Astrocyte (in vitro differentiated cells and primary cell): ENCODE measurements around the gene GATA2. TPM values are rescaled to one million over a fixed set of nuclear protein-coding genes. Genes with fewer than 3 reads are reported as not detected.

ENCODE experiments used
- DNase-seq: peaks from one replicate; pipeline ENCODE4 v3.0.0-alpha.2; 2010; ENCODE audit warnings: low read depth
- FAIRE-seq: peaks from 2 replicates; lab custom pipeline; 2011; peaks lifted over from hg19 to GRCh38; lab: Jason Lieb, UNC
- H2AFZ ChIP-seq: 2 replicates; pipeline ENCODE4 v1.6.0; 2012; ENCODE audit warnings: low read depth, low read length, inconsistent platforms
- H3K27ac ChIP-seq: 2 replicates; pipeline ENCODE4 v1.5.1; 2011; ENCODE audit warnings: low read depth, low read length, inconsistent platforms
- H3K27me3 ChIP-seq: 2 replicates; pipeline ENCODE4 v1.6.0; 2011; ENCODE audit warnings: low read length, inconsistent platforms; ENCODE audit not compliant: insufficient read depth
- H3K36me3 ChIP-seq: 2 replicates; pipeline ENCODE4 v1.5.1; 2011; ENCODE audit warnings: low read length, inconsistent platforms; ENCODE audit not compliant: insufficient read depth
- H3K4me1 ChIP-seq: 2 replicates; pipeline ENCODE4 v1.5.1; 2011; ENCODE audit warnings: low read length, inconsistent platforms; ENCODE audit not compliant: insufficient read depth
- H3K4me2 ChIP-seq: 2 replicates; pipeline ENCODE4 v1.6.0; 2012; ENCODE audit warnings: low read length, inconsistent platforms
- H3K4me3 ChIP-seq: 2 replicates; pipeline ENCODE4 v1.5.1; 2011; ENCODE audit warnings: low read depth, mild to moderate bottlenecking, low read length, inconsistent platforms; ENCODE audit not compliant: insufficient read depth
- H3K79me2 ChIP-seq: 2 replicates; pipeline ENCODE4 v1.6.0; 2012; ENCODE audit warnings: mild to moderate bottlenecking, low read length, inconsistent platforms; ENCODE audit not compliant: insufficient read depth
- H3K9ac ChIP-seq: 2 replicates; pipeline ENCODE4 v1.6.0; 2012; ENCODE audit warnings: mild to moderate bottlenecking, low read length, inconsistent platforms
- H3K9me3 ChIP-seq: 2 replicates; pipeline ENCODE4 v1.5.1; 2012; ENCODE audit warnings: low read depth, mild to moderate bottlenecking, low read length, inconsistent platforms; ENCODE audit not compliant: insufficient read depth
- H4K20me1 ChIP-seq: 2 replicates; pipeline ENCODE4 v1.6.0; 2012; ENCODE audit warnings: low read length, inconsistent platforms; ENCODE audit not compliant: insufficient read depth
- H3K27ac Mint-ChIP-seq: one replicate; pipeline ENCODE4 v1.8.0; 2021; ENCODE audit warnings: mild to moderate bottlenecking, mixed read lengths; ENCODE audit not compliant: unreplicated experiment
- H3K27me3 Mint-ChIP-seq: one replicate; pipeline ENCODE4 v1.8.0; 2021; ENCODE audit warnings: low read depth, mixed read lengths; ENCODE audit not compliant: unreplicated experiment
- H3K36me3 Mint-ChIP-seq: one replicate; pipeline ENCODE4 v1.8.0; 2021; ENCODE audit warnings: low read depth, mixed read lengths; ENCODE audit not compliant: unreplicated experiment
- H3K4me1 Mint-ChIP-seq: one replicate; pipeline ENCODE4 v1.8.0; 2021; ENCODE audit warnings: low read depth, mixed read lengths; ENCODE audit not compliant: unreplicated experiment
- H3K4me3 Mint-ChIP-seq: one replicate; pipeline ENCODE4 v1.8.0; 2021; ENCODE audit warnings: mild to moderate bottlenecking, moderate library complexity, mixed read lengths; ENCODE audit not compliant: unreplicated experiment
- H3K9me3 Mint-ChIP-seq: one replicate; pipeline ENCODE4 v1.8.0; 2021; ENCODE audit warnings: mild to moderate bottlenecking, mixed read lengths; ENCODE audit not compliant: unreplicated experiment
- CTCF ChIP-seq: IDR thresholded peaks from 2 replicates; pipeline ENCODE4 v1.5.1; 2011; ENCODE audit warnings: low read depth, mild to moderate bottlenecking, inconsistent platforms, low read length, moderate library complexity; ENCODE audit not compliant: insufficient read depth
- EZH2 ChIP-seq: IDR thresholded peaks from 2 replicates; pipeline ENCODE4 v1.6.1; 2012; ENCODE audit warnings: mild to moderate bottlenecking, low read length, inconsistent platforms; ENCODE audit not compliant: insufficient read depth
- total RNA-seq: library from RNA; stranded (reverse); gene quantifications from 2 replicates; pipeline ENCODE4 v1.2.1, GENCODE V29; 2021

Gene GATA2
- total RNA-seq, 1 donor from 2014 or later, result 1.7 TPM

GRCh38 chr3:128493570-128494366 is 767 bp upstream of the GATA2 start:
- Mint-ChIP-seq H3K4me3 (no peak overlapping the region), H3K27ac (peak overlapping the region; percentile 27), H3K36me3 (peaks cover 3% of the 10 kb centered on the region), H3K27me3 (peaks cover 69% of the 10 kb centered on the region), H3K4me1 (no peaks in the 10 kb centered on the region), H3K9me3 (peaks cover 6% of the 10 kb centered on the region)
- FAIRE-seq (no peak), DNase-seq (no peak)
- peaks cover 44% of the 10 kb centered on the region for H4K20me1 ChIP-seq
- H3K4me3 ChIP-seq, result no peak overlapping the region
- no peaks in the 10 kb centered on the region for H3K79me2 ChIP-seq
- no peak overlapping the region for H3K27ac ChIP-seq
- no peak overlapping the region for H2AFZ ChIP-seq
- peaks cover 84% of the 10 kb centered on the region for H3K27me3 ChIP-seq
- H3K4me1 ChIP-seq, result peaks cover 8% of the 10 kb centered on the region
- H3K4me2 ChIP-seq, result no peak overlapping the region
- H3K9ac ChIP-seq, result no peak overlapping the region
- H3K9me3 ChIP-seq, result peaks cover 6% of the 10 kb centered on the region
- TF ChIP-seq EZH2 (peak; percentile 10), CTCF (no peak)
- no peaks in the 10 kb centered on the region for H3K36me3 ChIP-seq

- Mint-ChIP-seq H3K27me3 (peaks cover 61% of the 10 kb centered on the region), H3K4me1 (no peaks in the 10 kb centered on the region), H3K27ac (no peak overlapping the region), H3K4me3 (no peak overlapping the region), H3K9me3 (peaks cover 6% of the 10 kb centered on the region), H3K36me3 (peaks cover 3% of the 10 kb centered on the region)
- Histone ChIP-seq H3K79me2 (peaks cover 3% of the 10 kb centered on the region), H2AFZ (no peak overlapping the region), H3K4me2 (peak overlapping the region; percentile 89), H3K9ac (no peak overlapping the region), H3K36me3 (no peaks in the 10 kb centered on the region), H4K20me1 (peaks cover 42% of the 10 kb centered on the region), H3K27ac (no peak overlapping the region), H3K4me1 (peaks cover 6% of the 10 kb centered on the region), H3K9me3 (peaks cover 4% of the 10 kb centered on the region), H3K4me3 (no peak overlapping the region), H3K27me3 (peaks cover 85% of the 10 kb centered on the region)
- no peak for DNase-seq
- no peak for FAIRE-seq
- TF ChIP-seq CTCF (no peak), EZH2 (peak; percentile 99)
Measured at GRCh38 chr3:128491941-128492670, 895 bp downstream of the GATA2 start.

GRCh38 chr3:128491691-128491940 is 1.4 kb downstream of the GATA2 start:
- Histone ChIP-seq H3K27me3 (peaks cover 80% of the 10 kb centered on the region), H3K79me2 (peaks cover 7% of the 10 kb centered on the region), H2AFZ (no peak overlapping the region), H3K9me3 (no peaks in the 10 kb centered on the region), H3K36me3 (no peaks in the 10 kb centered on the region), H3K27ac (no peak overlapping the region), H4K20me1 (peaks cover 37% of the 10 kb centered on the region), H3K9ac (no peak overlapping the region), H3K4me1 (peaks cover 11% of the 10 kb centered on the region), H3K4me3 (no peak overlapping the region), H3K4me2 (peak overlapping the region; percentile 89)
- DNase-seq (no peak), FAIRE-seq (no peak)
- no peak overlapping the region for H3K4me3 Mint-ChIP-seq
- no peak overlapping the region for H3K27ac Mint-ChIP-seq
- peaks cover 60% of the 10 kb centered on the region for H3K27me3 Mint-ChIP-seq
- no peak for TF ChIP-seq EZH2
- no peak for TF ChIP-seq CTCF
- H3K36me3 Mint-ChIP-seq, result no peaks in the 10 kb centered on the region
- no peaks in the 10 kb centered on the region for H3K4me1 Mint-ChIP-seq
- H3K9me3 Mint-ChIP-seq, result peaks cover 6% of the 10 kb centered on the region
